Glomerular visceral epithelial cell (primary cell): ENCODE measurements around the gene PLS3.

ENCODE experiments used
- DNase-seq: peaks from one replicate; pipeline ENCODE4 v3.0.0-alpha.2; 2016; ENCODE audit errors: extremely low spot score

PLS3 gene

GRCh38 chrX:115694028-115694427 lies 133.1 kb downstream of the PLS3 start:
- DNase-seq = no peak

- no peak for DNase-seq
Measured at GRCh38 chrX:115696039-115696438, 135.1 kb downstream of the PLS3 start.

GRCh38 chrX:115696939-115697338 lies 136.0 kb downstream of the PLS3 start:
- DNase-seq = no peak

- no peak for DNase-seq
Measured at GRCh38 chrX:115697806-115698205, 136.8 kb downstream of the PLS3 start.
